Fibroblast of gingiva (primary cell): ENCODE results near the gene TMEM8B.
A peak's percentile ranks its signal among the peaks of the same experiment; 100 is the strongest.

ENCODE experiments used
- DNase-seq: peaks from one replicate; pipeline ENCODE4 v3.0.0-alpha.2; 2011; ENCODE audit warnings: low read depth

Gene TMEM8B

DNA sequence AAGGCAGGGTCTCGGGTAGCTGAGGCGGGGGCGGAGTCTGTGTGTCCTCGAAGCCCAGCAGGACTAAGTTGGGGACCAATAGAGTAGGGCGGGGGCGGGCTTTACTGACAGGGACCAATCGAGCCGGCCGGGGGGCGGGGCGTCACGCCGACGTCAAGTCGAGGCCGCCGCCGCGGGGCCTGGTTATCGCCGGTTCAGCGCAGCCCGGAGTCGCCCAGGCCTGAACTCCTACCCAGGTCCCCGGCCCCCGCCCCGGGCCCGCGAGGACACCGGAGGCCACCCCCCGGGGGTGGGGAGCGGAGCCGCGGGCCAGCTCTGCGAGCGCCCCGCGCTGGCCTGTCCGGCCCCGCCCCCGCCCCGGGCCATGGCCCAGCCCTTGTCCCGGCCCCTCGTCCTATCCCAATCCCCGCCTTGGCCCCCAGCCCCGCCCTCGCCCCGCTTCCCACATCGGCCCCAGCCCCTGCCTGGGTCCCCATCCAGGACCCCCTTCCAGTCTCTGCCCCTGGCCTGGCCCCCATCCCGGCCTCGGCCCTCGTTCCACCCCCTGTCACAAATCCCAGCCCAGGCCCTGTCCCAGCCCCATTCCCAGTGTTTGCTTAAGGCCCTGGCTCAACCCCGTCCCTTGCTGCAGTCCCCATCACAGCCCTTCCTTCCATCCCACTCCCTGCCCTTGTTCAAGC, at the start of gene TMEM8B:
TSS of gene TMEM8B (plus strand) at position 145 of the 680 bp plus-strand sequence. CDS start at position 365, 220 bp downstream.
- peak; percentile 89 for DNase-seq

DNA sequence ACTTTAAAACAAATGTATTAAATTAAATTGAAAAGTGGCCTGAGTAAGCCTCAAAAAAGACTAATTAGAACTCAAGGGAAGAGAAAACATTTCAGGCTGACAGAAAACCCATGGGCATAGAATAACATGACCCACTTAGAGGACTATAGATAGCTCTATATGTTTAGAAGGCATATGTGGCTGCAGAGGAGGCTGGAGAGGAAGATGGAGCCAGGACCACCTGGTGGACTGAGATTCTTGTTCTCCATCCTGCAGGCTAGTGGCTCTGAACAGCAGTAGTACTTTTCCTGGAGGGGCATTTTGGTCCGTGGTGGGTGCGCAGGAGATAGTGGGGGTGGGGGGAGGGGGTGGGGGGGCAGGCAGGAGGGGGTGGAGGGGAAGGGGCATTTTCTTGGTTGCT, 48.0 kb upstream of the TMEM8B start:
- DNase-seq: no peak

DNA sequence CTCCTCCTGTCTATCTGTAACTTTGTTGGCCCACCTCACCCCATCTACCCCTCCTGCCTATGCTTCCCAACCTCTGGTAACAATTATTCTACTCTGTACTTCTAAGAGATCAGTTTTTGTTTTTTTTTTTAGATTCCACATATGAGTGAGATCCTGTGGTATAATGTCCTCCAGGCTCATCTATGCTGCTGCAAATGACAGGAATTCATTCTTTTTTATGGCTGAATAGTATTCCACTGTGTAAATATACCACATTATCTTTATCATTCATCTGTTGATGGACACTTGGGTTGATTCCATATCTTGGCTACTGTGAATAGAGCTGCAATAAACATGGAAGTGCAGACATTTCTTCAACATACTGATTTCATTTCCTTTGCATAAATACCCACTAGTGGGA, 45.6 kb upstream of the TMEM8B start:
- DNase-seq: no peak

DNA sequence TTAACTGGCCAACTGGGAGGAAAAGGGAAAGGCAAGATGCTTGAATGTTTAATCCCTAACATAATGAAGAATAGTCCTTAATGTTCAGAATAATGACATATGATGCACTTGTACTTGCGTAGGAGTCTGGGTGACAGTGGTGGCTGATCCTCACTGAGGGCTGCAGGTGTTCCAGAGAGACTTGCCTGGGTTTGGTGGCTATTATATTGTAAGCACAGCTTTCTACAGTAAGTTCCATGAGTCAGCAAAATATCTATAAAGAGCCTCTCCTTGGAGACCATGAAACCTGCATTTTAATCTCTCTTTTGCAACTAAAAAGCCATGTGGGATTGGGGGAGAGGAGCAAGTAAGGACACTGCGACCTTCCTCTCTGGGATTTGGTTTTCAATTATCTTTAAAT, 39.5 kb upstream of the TMEM8B start:
- DNase-seq: no peak

GRCh38 chr9:35790025-35790384, 39.0 kb upstream of the TMEM8B start:
- DNase-seq: no peak

- peak; percentile 79 for DNase-seq
These were observed 38.4 kb upstream of the TMEM8B start for GRCh38 chr9:35790385-35791296.

- peak; percentile 46 for DNase-seq
These were observed 37.6 kb upstream of the TMEM8B start, which contains the start of gene NPR2 for GRCh38 chr9:35791297-35791921. Gene NPR2 (plus strand): TSS chr9:35791591. CDS start chr9:35792409, 818 bp downstream.

GRCh38 chr9:35792024-35792813, 36.8 kb upstream of the TMEM8B start:
- DNase-seq: no peak

DNA sequence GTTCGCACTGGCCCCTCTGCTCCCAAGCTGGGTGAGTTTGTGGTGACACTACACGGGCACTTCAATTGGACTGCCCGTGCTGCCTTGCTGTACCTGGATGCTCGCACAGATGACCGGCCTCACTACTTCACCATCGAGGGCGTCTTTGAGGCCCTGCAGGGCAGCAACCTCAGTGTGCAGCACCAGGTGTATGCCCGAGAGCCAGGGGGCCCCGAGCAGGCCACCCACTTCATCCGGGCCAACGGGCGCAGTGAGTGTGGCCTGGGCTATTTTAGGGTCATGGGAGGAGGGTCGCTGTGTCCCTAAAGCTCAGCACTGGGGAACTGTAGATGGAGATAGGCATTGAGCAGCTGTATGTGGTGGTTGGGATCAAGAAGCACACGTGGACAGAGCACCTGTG, 36.2 kb upstream of the TMEM8B start:
- DNase-seq: no peak

DNA sequence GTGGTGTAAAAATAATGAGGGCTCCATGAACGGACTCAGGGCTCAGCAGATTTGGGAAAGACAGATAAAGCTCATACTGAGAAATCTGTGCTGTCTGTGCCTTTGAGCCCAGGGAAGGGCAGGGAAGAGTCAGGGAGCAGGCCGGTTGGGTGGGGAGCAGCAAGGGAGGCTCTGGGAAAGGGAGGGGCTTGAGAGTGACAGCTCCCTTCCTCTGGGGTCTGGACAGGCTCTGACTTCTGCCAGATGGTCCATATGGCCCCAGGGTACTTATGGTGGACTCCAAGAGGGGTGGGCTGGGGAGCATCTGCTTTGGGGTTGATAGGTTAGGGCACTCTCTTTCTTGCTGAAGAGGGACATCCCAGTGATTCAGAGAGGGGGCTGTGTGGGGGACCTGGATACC, 35.6 kb upstream of the TMEM8B start:
- DNase-seq: no peak

GRCh38 chr9:35795695-35796094, 33.3 kb upstream of the TMEM8B start:
- no peak for DNase-seq

GRCh38 chr9:35797311-35798109, 31.5 kb upstream of the TMEM8B start:
- no peak for DNase-seq

- DNase-seq: no peak
These were observed 30.2 kb upstream of the TMEM8B start for GRCh38 chr9:35798658-35799374.

DNA sequence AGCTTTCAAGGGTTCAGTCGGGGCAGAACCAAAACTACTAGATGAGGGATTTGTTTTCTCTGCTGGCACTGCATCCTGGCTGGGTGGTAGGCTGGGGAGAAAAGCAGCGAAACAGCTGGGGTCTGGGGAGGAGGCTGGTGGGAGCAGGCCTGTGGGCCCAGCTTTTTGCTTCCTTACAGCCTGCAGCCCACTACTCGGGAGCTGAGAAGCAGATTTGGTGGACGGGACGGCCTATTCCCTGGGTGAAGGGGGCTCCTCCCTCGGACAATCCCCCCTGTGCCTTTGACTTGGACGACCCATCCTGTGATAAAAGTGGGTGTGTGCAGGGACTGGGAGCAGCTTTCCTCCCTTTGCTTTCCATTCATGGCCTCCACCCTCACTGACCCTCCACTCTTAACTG, 28.5 kb upstream of the TMEM8B start:
- DNase-seq: no peak

- no peak for DNase-seq
These were observed 27.5 kb upstream of the TMEM8B start for GRCh38 chr9:35801328-35802128.

GRCh38 chr9:35806101-35806500, 22.9 kb upstream of the TMEM8B start:
- no peak for DNase-seq

DNA sequence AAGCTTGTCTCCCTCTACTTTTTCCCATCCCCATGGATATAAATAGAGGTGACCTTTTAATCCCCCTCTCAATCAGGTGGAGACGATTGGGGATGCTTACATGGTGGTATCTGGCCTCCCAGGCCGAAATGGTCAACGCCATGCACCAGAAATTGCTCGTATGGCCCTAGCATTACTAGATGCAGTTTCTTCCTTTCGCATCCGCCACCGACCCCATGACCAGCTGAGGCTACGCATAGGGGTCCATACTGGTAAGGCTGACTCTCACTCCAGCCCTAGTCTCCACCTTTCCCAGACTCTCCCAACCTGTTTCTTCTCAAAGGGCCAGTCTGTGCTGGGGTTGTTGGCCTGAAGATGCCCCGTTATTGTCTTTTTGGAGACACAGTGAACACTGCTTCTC, 20.6 kb upstream of the TMEM8B start:
- no peak for DNase-seq

DNA sequence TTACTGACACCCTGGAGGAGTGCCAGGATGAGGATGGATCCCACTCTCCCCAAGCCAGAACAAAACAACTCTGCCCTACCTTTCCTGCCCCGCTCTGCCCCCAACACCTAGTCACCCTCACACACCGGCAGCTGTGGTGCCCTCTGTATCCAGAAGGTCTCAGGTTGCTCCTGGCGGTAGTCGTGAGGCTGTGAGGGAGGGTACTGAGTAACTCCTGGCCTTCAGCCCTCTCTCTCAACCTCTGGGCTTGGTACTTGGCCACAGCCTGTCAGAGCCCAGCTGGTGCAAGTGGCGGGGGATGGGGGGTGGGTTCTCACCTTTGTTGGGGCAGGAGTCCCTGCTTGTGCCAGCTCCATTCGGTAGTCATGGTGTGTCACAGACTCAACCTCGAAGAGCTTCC, 18.9 kb upstream of the TMEM8B start:
- no peak for DNase-seq

DNA sequence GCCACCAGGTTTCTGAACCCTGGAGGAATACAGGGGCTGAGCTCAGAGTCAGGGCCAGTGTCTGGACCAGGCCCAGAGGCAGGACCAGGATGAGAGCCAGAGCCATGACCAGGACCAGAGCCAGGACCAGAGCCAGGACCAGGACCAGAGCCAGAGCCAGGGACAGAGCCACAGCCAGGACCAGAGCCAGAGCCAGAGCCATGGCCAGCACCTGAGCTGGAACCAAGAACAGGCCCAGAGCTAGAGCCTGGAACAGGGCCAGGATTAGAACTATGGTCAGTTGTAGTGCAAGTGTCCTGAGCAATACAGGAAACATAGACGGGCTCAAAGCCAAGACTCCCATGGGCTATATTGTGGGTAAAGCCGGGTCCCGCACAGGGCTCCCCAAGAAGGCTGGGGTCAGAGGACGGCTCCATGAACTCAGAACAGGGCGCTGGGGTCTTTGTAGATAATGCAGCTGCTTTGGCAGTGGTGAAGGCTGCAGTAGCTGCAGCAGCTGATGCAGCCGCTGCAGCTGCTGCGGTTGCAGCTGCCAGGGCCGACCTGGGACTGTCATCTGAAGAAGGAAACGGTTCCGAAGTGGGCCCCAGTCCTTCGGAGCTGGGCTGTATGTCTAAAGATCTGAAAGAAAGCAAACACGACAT, 17.5 kb upstream of the TMEM8B start:
- DNase-seq: no peak
